Activated naive CD4-positive, alpha-beta T cell treated with anti-CD3 and anti-CD28 coated beads, Interleukin-2, amount 50 U/mL, for 72 hours (primary cell): ENCODE data around the gene STAT5A. TPM values are rescaled to one million over a fixed set of nuclear protein-coding genes. Genes with fewer than 3 reads are reported as not detected.
"Not testable (repeated sequence)": the region's sequence is repeated elsewhere in the genome, so short reads cannot be mapped to it uniquely, and the experiment has no call there.

Experiments
- ATAC-seq, 2 donors: fragments of 150-1000 bp; cut with Tn5 transposase; 2 replicates each; pipeline ENCODE4 v1.10.0; 2021; ENCODE audit warnings: mild to moderate bottlenecking in 2 of 2, moderate library complexity in 2 of 2
- DNase-seq, 2 donors: peaks; one replicate each; pipeline ENCODE4 v3.0.0; 2021 to 2022; ENCODE audit warnings: low spot score in 2 of 2
- H3K27ac Mint-ChIP-seq, 2 donors: one replicate each; pipeline ENCODE4 v1.8.0; 2022; ENCODE audit warnings: mild to moderate bottlenecking in 2 of 2, mixed read lengths in 2 of 2
- H3K36me3 Mint-ChIP-seq, 2 donors: one replicate each; pipeline ENCODE4 v1.8.0; 2022; ENCODE audit warnings: mixed read lengths in 2 of 2
- H3K9me3 Mint-ChIP-seq, 2 donors: one replicate each; pipeline ENCODE4 v1.8.0; 2022; ENCODE audit warnings: mixed read lengths in 2 of 2
- total RNA-seq, 2 donors: library from RNA; stranded (reverse); gene quantifications; one replicate each; pipeline ENCODE4 v1.2.3, GENCODE V29; 2022

Gene STAT5A
- total RNA-seq, 2 donors from 2014 or later = 171 to 177 TPM

DNA sequence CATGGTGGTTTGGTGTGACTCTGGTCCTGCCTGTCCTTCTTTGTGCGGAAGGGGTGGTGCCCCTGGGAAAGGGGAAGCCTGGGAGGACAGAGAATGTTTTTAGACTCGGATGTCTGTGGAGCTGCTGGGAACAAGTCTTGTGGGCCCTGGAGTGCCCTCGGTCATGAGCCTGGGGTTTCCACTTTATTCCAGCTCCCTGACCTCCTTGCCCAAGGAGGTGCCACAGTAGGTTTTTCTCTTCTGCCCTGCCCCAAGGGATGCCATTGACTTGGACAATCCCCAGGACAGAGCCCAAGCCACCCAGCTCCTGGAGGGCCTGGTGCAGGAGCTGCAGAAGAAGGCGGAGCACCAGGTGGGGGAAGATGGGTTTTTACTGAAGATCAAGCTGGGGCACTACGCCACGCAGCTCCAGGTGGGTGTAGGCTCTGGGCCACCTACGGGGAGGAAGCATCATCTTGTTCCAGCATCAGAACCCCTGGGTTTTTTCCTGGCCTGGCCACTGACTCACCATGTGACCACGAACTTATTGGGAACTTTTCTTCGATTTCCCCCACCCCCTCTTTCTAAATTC is 1.4 kb downstream of the STAT5A start:
- Mint-ChIP-seq H3K36me3 (peaks cover 27 to 65% of the 10 kb centered on the region in 2 donors), H3K27ac (peak overlapping the region; percentile 92 to 97), H3K9me3 (no peaks in the 10 kb centered on the region)
- ATAC-seq (peak; percentile 14 to 24), DNase-seq (peak in 1 of 2 donors; percentile 76)

DNA sequence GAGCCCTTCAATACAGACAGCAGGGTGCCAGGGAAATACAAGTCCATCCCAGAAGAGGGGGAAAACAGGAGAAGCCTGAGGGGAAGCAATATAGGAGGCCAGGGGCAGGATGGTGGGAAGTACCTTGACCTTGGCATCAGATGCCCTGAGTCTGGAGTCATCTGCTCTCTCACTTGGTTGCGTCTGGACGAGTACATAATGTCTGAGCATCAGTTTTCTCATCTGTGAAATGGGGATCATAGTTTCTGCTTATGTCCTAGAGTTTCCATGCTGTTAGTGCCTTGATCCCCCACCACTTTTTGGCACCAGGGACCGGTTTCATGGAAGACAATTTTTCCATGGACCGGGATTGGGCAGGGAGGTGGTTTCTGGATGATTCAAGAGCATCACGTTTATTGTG is 2.3 kb downstream of the STAT5A start:
- no peak for ATAC-seq
- H3K36me3 Mint-ChIP-seq = peaks cover 27 to 63% of the 10 kb centered on the region in 2 donors
- no peaks in the 10 kb centered on the region for H3K9me3 Mint-ChIP-seq
- peak in 1 of 2 donors; percentile 47 for DNase-seq
- peak overlapping the region; percentile 92 to 97 for H3K27ac Mint-ChIP-seq

DNA sequence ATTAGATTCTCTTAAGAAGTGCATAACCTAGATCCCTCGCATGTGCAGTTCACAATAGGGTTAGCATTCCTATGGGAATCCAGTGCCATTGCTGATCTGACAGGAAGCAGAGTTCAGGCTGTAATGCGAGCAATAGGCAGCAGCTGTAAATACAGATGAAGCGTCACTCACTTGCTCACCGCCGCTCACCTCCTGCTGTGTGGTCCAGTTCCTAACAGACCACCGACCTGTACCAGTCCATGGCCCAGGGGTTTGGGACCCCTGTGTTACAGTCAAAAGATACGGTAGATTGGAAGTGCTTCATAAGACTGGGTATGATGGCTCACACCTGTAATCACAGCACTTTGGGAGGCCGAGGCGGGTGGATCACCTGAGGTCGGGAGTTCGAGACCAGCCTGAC is 2.8 kb downstream of the STAT5A start:
- ATAC-seq (no peak), DNase-seq (no peak)
- Mint-ChIP-seq H3K36me3 (peaks cover 27 to 59% of the 10 kb centered on the region in 2 donors), H3K27ac (peak overlapping the region in 1 of 2 donors; percentile 92), H3K9me3 (no peaks in the 10 kb centered on the region)

DNA sequence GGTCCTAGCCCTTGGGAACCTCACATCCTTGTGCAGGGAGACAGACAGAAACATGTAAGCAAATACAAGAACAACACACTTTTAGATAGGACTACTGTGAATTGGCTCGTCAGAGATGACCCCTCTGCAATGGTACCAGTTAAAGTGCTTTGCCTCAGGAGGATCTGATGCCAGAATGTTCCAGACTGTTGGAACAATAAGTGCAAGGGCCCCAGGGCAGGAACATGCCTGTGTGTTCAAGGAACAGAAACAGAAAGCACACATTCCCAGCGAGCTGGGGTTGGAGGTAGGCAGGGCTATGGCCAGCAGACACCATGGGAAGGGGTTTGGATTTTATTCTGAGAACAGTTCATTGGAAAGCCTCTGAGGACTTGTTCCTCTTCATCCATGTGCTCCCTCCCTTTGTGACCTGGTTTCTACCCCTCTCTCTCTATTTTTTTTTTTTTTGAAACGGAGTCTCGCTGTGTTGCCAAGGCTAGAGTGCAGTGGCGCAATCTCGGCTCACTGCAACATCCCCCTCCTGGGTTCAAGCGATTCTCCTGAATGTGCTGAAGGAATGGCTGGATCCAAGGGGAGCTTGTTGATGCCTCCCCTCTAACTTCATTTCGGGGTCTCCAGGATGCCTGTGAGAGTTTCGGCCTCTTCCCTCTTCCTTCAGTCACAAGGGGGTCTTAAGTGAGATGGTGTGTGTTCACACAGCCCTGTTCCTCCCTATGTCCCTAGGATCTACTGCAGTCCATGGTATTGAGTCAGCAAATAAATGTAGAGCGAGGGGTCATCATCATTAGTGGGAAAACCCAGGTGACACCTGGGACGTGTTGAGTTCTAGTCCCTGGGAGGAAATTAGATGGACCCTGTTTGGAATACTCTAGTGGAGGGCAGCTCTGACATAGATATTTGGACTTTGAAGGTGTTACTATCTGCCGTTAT is 6.4 kb downstream of the STAT5A start:
- peak overlapping the region; percentile 12 to 65 for H3K27ac Mint-ChIP-seq
- DNase-seq (no peak), ATAC-seq (no peak)
- H3K9me3 Mint-ChIP-seq = no peaks in the 10 kb centered on the region
- peaks cover 25 to 47% of the 10 kb centered on the region in 2 donors for H3K36me3 Mint-ChIP-seq

DNA sequence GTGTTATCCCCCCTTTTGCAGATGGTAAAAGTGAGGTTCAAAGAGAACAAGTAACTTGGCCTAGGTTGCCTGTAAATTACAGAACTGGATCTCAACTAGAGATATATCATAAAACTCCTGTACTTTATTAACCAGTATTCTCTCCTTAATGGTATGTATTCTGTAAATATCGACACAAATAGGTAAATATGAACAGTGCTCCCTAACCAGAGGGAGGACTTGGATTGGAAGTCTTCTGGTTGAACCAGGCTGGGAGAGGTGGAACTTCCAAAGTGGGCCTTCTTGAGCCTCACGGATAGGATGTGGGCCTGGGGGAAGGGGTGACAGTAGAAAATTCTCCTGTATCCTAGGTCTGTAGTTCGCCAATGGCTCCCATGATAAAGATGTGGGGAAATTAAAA is 7.7 kb downstream of the STAT5A start:
- H3K27ac Mint-ChIP-seq = peak overlapping the region in 1 of 2 donors; percentile 12
- H3K9me3 Mint-ChIP-seq = no peaks in the 10 kb centered on the region
- no peak for DNase-seq
- ATAC-seq = no peak
- H3K36me3 Mint-ChIP-seq = peaks cover 13 to 38% of the 10 kb centered on the region in 2 donors

DNA sequence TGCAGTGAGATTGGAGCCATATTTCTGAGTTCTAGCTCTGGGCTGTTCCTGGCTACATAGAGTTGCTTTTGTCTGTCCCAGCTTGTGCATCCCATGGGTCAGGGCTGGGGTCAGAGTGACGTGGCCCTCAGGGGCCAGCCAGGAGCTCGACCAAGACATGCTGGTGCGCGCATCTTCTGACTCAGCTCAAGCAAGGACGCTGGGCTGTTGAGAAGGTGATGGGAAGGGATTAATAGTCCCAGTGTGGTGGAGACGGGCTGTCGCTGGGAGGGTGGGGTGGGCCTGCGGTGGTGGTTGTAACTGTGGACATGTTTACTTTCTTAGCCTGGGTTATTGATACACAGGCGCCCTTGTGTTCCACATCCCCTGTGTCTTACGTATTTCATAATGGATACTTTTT is 9.5 kb downstream of the STAT5A start:
- H3K9me3 Mint-ChIP-seq, DNase-seq, ATAC-seq: not testable (repeated sequence)
- H3K27ac Mint-ChIP-seq = peak overlapping the region in 1 of 2 donors; percentile 44
- peaks cover 21 to 34% of the 10 kb centered on the region in 2 donors for H3K36me3 Mint-ChIP-seq

DNA sequence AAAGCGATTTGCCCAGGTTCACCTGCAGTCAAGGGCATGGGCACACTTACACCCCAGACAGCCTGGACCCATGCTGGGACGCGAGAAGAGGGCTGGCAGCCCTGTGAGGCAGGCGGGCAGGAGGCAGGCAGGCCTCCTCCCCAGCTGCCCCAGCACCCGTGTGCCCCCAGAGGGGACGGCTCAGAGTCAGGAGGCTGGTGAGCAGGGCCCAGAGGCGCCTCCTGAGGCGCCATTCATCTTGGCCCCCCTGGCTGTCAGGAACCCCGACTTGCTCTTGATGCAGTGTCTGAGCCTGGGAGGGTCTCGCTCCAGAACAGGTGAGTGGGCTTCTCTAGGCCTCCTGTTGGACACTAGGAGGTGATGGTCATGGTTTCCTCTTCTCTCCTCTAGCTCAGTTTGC is 11.1 kb downstream of the STAT5A start:
- not testable (repeated sequence) for ATAC-seq, DNase-seq, H3K9me3 Mint-ChIP-seq
- peak overlapping the region in 1 of 2 donors; percentile 57 for H3K27ac Mint-ChIP-seq
- peaks cover 28 to 35% of the 10 kb centered on the region in 2 donors for H3K36me3 Mint-ChIP-seq

DNA sequence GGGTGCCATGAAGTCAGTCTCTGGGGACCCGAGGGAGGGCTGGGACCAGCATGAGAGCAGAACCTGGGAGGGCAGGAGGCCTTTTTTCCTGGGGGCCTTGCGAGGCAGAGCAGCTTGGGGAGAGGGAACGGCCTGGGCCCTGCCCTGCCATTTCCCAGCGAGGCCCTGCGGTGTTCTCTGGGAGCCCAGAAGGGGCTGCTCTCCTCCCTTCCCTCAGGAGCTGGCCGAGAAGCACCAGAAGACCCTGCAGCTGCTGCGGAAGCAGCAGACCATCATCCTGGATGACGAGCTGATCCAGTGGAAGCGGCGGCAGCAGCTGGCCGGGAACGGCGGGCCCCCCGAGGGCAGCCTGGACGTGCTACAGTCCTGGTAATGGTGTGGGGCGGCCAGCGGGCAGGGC is 11.6 kb downstream of the STAT5A start:
- peaks cover 31 to 41% of the 10 kb centered on the region in 2 donors for H3K36me3 Mint-ChIP-seq

DNA sequence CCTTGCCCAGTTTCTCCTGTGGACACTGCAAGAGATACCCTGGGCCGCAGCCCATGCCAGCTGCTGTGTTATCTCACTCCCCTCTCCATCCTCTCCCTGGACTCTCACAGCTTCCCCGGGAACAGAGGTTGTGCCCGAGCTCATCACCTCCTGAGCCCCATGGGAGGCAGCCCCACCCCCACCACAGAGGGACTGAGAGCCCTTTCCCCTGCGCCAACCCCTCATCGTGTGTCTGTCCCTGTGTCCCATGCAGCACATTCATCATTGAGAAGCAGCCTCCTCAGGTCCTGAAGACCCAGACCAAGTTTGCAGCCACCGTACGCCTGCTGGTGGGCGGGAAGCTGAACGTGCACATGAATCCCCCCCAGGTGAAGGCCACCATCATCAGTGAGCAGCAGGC is 12.7 kb downstream of the STAT5A start:
- ATAC-seq (no peak), DNase-seq (no peak)
- Mint-ChIP-seq H3K9me3 (no peaks in the 10 kb centered on the region), H3K36me3 (peaks cover 35 to 44% of the 10 kb centered on the region in 2 donors), H3K27ac (peak overlapping the region in 1 of 2 donors; percentile 77)

More for the DNA sequence above, 11.6 kb downstream of the STAT5A start:
- not testable (repeated sequence) for DNase-seq, H3K9me3 Mint-ChIP-seq, H3K27ac Mint-ChIP-seq, ATAC-seq

DNA sequence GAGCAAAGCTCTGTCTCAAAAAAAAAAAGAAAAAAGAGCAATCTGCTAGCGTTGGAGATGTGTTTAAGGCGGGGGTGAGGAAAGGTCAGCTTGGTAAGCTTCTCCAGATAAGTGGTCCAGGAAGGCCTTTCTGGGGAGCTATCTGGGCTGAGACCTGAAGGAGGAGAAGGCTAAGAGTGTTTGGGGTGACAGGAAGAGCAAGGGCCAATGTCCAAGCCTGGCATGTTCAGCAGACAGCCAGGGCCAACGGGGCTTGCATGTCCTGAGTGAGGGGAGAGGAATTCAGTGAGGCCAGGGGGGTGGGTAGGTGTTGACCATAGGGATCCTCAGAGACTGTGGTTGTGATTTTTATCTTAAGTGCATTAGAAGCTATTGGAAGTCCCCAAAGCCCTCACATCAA is 15.4 kb downstream of the STAT5A start:
- ATAC-seq = no peak
- no peak for DNase-seq
- no peaks in the 10 kb centered on the region for H3K9me3 Mint-ChIP-seq
- H3K27ac Mint-ChIP-seq = peak overlapping the region; percentile 47 to 83
- H3K36me3 Mint-ChIP-seq = peaks cover 43 to 47% of the 10 kb centered on the region in 2 donors

DNA sequence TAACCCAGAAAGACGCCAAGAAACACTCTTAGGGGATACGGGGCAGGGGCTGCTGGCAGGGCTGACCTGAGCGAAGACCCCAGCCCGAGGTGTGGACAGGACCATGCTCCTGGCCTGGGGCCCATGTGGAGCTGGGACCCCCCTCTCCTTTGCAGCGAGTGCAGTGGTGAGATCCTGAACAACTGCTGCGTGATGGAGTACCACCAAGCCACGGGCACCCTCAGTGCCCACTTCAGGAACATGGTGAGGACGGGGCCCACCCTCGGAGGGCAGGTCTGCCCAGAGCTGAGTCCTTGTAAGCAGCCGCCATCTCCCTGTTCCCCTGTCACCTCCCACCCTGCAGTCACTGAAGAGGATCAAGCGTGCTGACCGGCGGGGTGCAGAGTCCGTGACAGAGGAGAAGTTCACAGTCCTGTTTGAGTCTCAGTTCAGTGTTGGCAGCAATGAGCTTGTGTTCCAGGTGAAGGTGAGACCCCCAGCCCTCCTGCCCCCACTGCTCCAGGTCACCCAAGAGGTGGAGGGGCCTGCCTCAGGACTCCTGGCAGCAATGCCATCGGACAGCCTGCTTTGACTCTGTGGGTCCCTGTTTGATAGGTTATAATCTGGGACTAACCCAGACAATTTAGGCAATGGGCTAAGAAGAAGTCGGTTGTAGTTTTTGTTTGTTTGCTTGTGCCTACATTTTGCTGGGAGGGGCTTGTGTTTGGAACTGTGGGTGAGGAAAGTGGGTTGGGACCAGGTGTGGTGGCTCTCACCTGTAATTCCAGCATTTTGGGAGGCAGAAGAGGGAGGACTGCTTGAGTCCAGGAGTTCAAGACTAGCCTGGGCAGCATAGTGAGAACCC is 16.1 kb downstream of the STAT5A start:
- H3K9me3 Mint-ChIP-seq = no peaks in the 10 kb centered on the region
- no peak for ATAC-seq
- DNase-seq = no peak
- H3K27ac Mint-ChIP-seq = peak overlapping the region; percentile 83 to 86
- H3K36me3 Mint-ChIP-seq = peaks cover 39 to 54% of the 10 kb centered on the region in 2 donors

DNA sequence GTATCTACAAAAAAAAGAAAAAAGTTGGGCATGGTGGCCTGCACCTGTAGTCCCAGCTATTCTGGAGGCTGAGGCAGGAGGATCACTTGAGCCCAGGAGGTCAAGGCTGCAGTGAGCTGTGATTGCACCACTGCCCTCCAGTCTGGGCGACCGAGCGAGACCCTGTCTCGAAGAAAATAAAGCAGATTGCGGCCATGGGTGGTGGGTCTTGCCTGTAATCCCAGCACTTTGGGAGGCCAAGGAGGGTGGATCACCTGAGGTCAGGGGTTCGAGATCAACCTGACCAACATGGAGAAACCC is 16.7 kb downstream of the STAT5A start:
- not testable (repeated sequence) for H3K9me3 Mint-ChIP-seq, DNase-seq, ATAC-seq
- peaks cover 39 to 54% of the 10 kb centered on the region in 2 donors for H3K36me3 Mint-ChIP-seq
- H3K27ac Mint-ChIP-seq = peak overlapping the region; percentile 83 to 86

DNA sequence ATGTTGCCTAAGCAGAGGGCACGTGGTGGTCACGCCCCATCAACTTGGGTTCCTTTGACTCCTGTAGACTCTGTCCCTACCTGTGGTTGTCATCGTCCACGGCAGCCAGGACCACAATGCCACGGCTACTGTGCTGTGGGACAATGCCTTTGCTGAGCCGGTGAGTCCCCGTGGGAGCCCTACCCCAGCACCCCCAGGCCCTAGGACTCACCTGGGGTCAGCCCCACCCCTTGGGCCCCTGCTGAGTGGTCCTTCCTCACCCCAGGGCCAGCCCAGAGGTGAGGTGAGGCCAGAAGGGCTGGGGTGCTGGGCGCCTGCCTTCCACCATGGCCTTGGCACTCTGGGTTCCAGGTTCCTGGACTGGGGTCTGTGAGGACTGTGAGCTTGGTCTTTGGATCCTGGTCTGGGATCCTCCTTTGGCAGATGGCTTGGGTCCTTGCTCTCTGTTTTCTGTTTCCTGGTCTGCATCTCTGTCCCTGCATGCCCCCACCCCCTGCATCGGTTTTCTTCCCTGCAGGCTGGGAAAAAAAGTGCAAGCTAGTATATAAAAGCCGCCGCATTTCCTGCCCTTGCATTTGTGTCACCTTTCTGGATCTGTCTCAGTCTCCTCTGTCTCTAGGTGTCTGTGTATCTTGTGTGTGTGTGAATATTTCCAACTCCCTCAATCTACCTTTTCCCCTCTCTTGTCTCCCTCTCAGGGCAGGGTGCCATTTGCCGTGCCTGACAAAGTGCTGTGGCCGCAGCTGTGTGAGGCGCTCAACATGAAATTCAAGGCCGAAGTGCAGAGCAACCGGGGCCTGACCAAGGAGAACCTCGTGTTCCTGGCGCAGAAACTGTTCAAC is 17.5 kb downstream of the STAT5A start:
- DNase-seq = no peak
- peak overlapping the region; percentile 77 to 91 for H3K27ac Mint-ChIP-seq
- peak; percentile 12 to 14 for ATAC-seq
- no peaks in the 10 kb centered on the region for H3K9me3 Mint-ChIP-seq
- peaks cover 39 to 62% of the 10 kb centered on the region in 2 donors for H3K36me3 Mint-ChIP-seq

DNA sequence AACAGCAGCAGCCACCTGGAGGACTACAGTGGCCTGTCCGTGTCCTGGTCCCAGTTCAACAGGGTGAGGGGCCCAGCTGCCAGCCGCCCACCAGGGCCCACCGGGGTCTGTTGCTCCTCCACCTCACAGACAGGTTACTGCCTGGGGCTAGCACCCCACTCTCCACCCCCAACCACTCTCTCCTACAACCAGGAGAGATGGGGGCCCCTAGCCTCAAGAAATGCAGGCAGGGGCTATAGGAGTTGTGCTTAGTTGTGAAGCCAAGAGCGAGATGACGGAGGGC is 18.0 kb downstream of the STAT5A start:
- DNase-seq (no peak), ATAC-seq (no peak)
- peaks cover 39 to 57% of the 10 kb centered on the region in 2 donors for H3K36me3 Mint-ChIP-seq
- no peaks in the 10 kb centered on the region for H3K9me3 Mint-ChIP-seq
- H3K27ac Mint-ChIP-seq = peak overlapping the region; percentile 77 to 91

DNA sequence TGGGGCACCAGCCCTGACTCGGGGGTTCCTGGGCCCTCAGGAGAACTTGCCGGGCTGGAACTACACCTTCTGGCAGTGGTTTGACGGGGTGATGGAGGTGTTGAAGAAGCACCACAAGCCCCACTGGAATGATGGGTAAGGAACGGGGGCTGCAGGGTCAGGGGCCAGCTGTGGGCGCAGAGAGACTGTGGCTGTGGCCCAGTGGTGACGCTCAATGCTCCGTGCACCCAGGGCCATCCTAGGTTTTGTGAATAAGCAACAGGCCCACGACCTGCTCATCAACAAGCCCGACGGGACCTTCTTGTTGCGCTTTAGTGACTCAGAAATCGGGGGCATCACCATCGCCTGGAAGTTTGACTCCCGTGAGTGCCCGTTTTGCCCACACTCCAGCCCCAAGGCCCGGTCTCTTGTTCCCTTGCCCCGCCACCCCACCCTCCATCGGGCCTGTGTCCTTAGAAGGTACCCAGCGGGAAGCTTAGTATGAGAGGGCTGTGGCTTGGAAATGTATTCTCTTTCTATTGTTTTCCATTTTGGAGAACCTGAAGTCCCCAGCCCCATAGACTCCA is 19.1 kb downstream of the STAT5A start:
- H3K9me3 Mint-ChIP-seq = no peaks in the 10 kb centered on the region
- peaks cover 31 to 56% of the 10 kb centered on the region in 2 donors for H3K36me3 Mint-ChIP-seq
- H3K27ac Mint-ChIP-seq = peak overlapping the region; percentile 67 to 96
- DNase-seq = no peak
- ATAC-seq = no peak

DNA sequence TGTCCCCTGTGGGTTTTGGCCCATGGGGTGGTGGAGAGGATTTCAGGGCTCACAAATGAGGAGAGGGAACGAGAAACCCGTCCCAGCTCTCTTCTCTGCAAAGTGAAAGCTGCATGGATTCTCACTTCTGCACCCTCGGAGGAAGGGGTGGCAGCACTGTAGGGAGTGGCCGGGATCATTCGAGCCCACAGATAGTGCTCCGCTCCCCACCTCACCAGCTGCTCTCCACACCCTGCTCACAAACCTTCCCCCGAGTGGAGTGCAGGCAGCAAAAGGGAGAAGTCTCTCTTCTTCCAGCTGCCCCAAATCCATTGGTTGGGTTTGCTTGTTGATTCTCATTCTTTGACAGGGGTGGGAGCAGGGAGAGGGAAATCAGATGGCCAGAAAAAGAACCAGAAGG is 20.1 kb downstream of the STAT5A start:
- Mint-ChIP-seq H3K9me3 (no peaks in the 10 kb centered on the region), H3K27ac (peak overlapping the region; percentile 67 to 97), H3K36me3 (peaks cover 25 to 55% of the 10 kb centered on the region in 2 donors)
- DNase-seq = no peak
- no peak for ATAC-seq
